Astrocyte (in vitro differentiated cells and primary cell): ENCODE results near the gene SLC16A2.

Experiments used
- CTCF ChIP-seq: IDR thresholded peaks from 2 replicates; pipeline ENCODE4 v1.5.1; 2011; ENCODE audit warnings: low read depth, mild to moderate bottlenecking, inconsistent platforms, low read length, moderate library complexity; ENCODE audit not compliant: insufficient read depth
- EZH2 ChIP-seq: IDR thresholded peaks from 2 replicates; pipeline ENCODE4 v1.6.1; 2012; ENCODE audit warnings: mild to moderate bottlenecking, low read length, inconsistent platforms; ENCODE audit not compliant: insufficient read depth

GRCh38 chrX:74529311-74529710 lies 108.0 kb downstream of the SLC16A2 start:
- no peak for TF ChIP-seq CTCF
- TF ChIP-seq EZH2, result no peak
